HL-60/S4 (cell line): ENCODE data around the gene IGFALS.

Source experiments
- in situ Hi-C: fragments of 300-500 bp; cut with MboI; formaldehyde crosslinking; loops from 2 replicates; pipeline ENCODE4 v1.14.3; 2022; ENCODE audit warnings: low sequenced_read_pairs

Gene IGFALS

DNA sequence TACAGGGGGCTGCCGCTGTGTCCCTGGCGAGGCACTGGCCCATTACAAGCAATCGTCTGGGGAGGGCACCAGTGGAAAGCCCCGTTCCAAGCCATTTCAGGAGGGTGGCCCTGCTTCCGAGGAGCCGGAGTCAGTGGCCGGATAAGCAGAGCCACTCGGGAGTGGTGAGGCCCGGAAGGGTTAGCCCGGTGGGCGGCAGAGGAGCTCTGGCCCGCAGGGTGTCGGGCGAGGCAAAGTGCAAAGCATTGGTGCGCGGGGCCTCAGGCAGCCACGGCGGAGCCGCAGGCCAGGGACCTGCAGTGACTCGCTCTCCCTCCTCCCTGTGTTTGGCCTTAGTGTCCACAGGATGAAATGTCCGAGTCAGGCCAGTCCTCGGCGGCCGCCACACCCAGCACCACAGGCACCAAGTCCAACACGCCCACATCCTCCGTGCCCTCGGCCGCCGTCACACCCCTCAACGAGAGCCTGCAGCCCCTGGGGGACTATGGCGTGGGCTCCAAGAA lies 46.8 kb downstream of the IGFALS start:
- in situ Hi-C loops: no loop called here

DNA sequence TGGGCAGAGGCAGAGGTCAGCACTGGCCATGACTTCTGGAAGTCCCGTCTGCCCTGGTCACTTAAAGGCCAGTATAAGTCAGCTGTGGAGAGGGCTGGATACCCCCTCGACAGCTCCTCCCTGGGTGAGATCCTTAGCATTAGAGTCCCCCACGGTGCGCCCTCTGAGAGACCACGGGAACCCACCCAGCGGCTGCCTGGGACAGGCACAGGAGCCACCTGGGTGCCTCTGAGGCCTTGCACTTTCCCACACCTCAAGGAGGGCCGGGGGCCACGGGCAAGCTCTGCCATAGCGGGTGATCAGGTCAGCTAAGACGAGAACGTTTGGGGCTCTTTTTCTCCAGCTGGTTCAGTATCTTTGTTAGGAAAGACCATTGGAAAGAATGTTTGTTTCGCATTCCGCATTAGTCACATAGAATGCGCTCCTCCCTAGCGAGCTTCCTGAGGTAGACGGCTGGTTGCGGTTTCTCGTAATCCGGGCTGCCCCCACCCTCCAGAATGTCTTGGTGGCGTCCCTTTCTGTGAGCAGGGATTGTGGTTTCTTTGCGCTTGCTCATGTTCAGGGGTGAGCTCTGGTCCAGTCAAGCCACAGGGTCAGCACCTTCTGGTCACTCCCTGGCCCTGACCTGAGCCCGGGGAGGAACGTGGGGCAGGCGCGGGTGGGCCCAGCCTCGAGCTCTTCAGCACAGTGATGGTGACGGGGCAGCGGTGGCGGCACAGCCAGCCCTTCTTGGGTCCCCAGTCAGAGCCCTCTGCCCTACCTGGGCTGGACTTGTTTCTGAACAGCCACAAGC lies 47.4 kb downstream of the IGFALS start:
- in situ Hi-C loops: no loop called here

DNA sequence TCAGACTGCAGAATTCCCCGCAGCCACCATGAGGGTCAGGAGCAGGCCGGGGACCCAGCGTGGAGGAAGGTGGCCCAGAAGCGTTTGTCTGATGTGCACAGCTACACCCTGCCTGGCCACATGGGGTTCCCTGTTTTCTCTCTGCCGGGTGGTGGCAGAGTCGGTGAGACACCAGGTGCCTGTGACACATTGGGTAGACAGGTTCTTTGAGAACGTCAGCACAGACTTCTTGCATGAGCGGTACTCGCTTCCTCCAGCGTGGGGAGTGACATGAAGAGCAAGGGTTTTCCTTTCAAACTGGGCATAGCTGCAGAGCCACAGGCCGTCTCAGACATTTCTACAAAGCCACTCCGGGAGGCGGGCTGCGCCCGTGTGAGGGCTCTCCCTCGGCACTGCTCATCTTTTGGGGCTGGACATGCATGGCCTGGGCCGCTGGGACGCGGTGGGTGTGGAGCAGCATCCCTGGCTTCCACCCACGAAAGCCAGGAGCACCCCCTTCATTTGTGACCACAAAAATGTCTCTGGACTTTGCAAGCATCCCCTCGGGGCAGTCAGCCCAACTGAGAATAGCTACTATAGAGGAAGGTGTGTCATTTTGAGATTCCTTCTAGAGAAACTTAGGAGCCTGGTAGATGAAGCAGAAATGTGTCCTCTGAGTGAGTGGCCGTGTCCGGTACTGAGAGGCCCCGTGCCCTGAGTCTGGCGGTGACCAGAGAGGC lies 48.2 kb downstream of the IGFALS start:
- in situ Hi-C loops: no loop called here

DNA sequence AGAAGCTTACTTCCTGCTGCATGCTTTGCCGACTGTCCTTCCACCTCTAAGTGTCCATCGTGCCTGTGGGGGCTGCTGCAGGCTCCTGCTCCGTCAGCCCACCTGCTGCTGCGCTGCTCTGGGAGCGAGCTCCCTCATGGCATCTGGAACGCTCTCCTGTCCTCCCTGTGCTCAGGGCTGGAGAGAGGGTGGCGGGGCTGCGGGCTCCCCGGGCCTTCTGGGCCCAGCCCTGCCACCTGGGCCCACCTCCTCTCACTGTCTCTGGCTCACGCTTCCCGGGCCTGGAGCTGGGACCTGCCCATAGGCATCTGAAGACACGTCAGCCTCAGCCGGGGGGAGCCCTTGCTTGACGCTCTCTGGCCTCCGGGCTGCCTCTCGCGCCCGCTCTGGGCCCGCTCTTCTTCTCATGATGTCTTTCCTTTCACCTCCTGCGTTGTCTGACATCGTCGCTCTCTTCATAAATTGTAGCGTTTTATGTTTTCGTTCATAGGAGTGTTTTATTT lies 49.1 kb downstream of the IGFALS start:
- in situ Hi-C loops: no loop called here

DNA sequence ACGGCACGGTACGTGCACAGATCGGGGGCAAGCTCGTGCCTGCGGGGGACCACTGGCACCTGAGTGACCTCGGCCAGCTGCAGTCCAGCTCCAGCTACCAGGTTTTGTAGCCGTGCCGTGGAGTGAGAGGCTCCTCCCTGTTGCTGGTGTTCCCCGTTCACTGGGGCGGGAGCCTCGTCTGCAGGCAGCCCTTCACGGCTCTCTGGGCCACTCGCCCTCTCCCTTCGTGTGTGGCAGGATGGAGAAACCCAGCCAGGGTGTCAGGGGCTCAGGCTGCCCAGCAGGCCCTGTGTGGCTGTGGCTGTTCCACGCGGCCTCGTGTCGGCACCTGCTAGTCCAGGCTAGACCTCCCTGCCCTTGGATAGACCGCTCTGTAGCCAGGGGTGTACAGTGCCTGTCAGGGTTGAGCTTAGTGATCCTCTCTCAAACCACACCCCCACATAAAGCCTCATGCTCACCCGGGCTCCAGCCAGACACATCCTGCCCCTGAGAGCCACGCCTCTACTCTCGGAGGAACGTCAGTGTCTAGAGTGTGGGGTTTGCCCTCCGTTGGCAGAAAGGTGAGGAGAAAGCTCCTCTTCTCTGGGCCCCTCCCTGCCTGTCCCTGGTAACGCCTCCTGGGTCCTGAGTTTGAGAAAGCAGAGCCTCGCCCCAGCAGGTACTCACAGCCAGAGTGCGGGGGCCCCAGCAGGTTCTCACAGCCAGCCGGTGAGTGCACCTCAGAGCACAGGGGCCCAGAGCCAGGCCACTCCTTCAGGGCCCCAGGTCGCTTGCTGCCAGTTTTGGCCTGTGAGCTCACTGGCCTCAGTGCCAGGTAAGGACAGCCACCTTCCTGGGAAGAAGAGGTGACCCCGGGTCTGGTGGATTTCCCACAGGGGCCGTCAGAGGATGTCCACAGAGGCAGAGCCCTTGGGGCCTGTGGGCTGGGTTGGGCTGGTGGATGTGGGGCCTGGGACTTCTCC lies 49.8 kb downstream of the IGFALS start:
- in situ Hi-C loops: no loop called here

DNA sequence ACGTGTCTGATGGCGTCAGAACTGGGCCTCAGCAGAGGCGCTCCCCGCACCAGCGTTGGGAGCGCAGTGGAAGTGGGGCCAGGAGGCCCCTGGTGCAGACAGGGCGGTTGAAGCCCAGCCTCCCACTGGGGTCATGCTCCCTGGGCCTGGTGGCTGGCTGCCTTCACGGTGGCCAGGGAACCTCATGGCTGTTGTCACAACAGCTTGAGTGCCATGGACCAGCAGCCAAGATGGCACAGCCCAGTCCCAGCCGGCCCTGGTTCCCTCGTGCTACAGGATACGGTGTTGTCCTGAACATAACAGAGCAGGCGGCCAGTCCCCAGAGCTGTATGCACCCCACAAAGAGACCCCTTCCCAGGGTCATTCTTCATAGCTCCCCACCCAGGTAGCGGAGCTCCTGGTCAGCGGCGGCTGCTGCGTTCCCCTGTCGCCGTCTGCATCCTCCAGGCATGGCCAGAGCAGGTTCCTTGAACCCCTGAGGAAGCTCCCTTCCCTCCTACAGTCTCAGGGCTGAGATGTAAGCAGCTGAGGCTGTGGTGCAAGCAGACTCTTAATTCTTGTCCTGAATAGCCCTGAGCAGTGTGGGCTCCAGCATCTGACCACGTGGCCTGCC lies 51.8 kb downstream of the IGFALS start:
- in situ Hi-C loops: no loop called here

DNA sequence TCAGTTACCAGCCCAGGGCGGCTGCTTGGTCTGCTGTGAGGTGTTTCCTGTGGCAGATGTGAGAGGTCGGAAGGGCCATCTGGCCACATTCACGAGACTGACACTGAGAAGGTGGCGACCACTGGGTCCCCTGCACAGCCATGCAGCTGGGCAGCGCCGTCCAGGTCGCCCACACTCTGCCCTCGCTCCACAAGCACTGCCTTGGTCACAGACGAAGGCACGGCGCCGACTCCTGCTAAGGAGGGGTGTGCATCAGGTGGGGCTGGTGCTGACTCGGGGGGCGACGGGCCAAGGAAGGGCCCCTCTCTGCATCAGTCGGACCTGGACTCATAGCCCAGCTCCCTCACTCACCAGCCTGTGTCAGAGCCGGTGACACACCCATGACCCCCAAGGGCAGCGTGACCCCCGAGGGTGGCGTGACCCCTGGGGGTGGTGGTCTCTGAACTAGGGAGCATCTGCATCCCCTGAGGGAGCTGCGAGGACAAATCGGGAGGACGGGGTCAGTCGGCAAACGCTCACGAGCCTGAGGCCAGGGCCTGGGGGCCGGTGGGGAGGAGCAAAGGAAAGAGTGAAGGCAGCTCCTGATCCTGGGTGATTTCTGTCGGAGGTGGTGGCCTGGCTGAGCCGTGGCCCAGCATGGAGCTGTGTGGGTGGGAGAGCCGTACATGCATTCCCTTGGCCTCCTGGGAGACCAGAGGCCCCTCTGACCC lies 52.6 kb downstream of the IGFALS start:
- in situ Hi-C loops: no loop called here
